ENCODE measurements around the gene THBD. TPM values are rescaled to one million over a fixed set of nuclear protein-coding genes. Genes with fewer than 3 reads are reported as not detected.

The THBD gene
- total RNA-seq, 1 experiment from 2014 or later: not detected

DNA sequence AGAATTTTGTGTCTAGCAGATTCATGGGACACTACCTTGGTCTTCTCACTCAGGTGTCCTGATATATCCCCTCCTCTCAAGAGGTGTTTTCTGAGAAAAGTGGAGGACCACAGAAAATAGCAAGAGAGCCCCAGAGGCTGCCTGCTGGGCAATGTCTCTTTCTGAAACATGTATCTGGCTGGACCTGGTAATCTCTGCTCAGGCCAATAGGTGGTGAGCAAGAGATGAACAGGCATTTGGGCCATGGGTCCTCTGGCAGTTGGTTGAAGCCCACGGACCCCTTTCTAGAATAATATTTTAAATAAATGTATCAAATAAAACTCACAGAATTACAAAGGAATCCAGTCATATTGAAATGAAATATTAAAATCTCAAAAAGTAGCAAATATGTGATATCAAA is 8.8 kb upstream of the THBD start:
- intact Hi-C loops (cut with micrococcal nuclease; ENCODE audit: unreplicated experiment): no loop called here
- TF ChIP-seq, protein P1, sequence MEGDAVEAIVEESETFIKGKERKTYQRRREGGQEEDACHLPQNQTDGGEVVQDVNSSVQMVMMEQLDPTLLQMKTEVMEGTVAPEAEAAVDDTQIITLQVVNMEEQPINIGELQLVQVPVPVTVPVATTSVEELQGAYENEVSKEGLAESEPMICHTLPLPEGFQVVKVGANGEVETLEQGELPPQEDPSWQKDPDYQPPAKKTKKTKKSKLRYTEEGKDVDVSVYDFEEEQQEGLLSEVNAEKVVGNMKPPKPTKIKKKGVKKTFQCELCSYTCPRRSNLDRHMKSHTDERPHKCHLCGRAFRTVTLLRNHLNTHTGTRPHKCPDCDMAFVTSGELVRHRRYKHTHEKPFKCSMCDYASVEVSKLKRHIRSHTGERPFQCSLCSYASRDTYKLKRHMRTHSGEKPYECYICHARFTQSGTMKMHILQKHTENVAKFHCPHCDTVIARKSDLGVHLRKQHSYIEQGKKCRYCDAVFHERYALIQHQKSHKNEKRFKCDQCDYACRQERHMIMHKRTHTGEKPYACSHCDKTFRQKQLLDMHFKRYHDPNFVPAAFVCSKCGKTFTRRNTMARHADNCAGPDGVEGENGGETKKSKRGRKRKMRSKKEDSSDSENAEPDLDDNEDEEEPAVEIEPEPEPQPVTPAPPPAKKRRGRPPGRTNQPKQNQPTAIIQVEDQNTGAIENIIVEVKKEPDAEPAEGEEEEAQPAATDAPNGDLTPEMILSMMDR (IDR thresholded peaks at IDR 0.05; ENCODE audit: unreplicated experiment): no peak
- H3K27ac Mint-ChIP-seq (ENCODE audit: unreplicated experiment): no peak overlapping the region
- no TSS peak for BruUV-seq (replicated peaks)
- no peaks in the 10 kb centered on the region for H3K9me3 Mint-ChIP-seq (ENCODE audit: low read depth, unreplicated experiment)
- DNase-seq: no peak
- no peaks in the 10 kb centered on the region for H3K4me1 Mint-ChIP-seq (ENCODE audit: low read depth, unreplicated experiment)
- H3K4me3 Mint-ChIP-seq (ENCODE audit: low read depth, unreplicated experiment): no peak overlapping the region
- no peaks in the 10 kb centered on the region for H3K36me3 Mint-ChIP-seq (ENCODE audit: insufficient read depth, unreplicated experiment)
- H3K27me3 Mint-ChIP-seq (ENCODE audit: unreplicated experiment): peaks cover 6% of the 10 kb centered on the region
- CTCF ChIA-PET: no interaction called here

DNA sequence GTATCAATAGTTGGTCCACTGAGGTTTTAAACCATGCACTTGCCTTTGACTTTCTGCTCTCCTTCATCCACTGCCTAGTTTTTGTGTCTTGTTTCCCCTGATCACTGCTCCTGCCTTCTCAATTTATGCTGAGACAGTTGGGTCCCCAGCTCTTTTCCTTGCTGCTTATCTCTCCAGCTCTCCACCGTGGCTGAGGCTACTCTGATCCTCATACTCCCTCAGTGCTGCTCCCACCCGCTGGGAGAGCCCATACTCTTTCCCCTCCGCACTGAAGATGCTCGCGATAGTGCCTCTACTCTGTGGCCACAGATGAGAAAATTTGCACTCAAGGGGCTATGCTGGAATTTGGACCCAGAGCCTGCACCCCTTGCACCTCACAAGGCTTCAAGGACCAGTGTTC is 3.4 kb upstream of the THBD start:
- CTCF ChIA-PET: no interaction called here
- no peak overlapping the region for H3K4me3 Mint-ChIP-seq (ENCODE audit: low read depth, unreplicated experiment)
- H3K27ac Mint-ChIP-seq (ENCODE audit: unreplicated experiment): no peak overlapping the region
- no TSS peak for BruUV-seq (replicated peaks)
- H3K36me3 Mint-ChIP-seq (ENCODE audit: insufficient read depth, unreplicated experiment): no peaks in the 10 kb centered on the region
- TF ChIP-seq, protein P1 (IDR thresholded peaks at IDR 0.05; ENCODE audit: unreplicated experiment): no peak
- no peak for DNase-seq
- H3K27me3 Mint-ChIP-seq (ENCODE audit: unreplicated experiment): peaks cover 38% of the 10 kb centered on the region
- intact Hi-C loops (cut with micrococcal nuclease; ENCODE audit: unreplicated experiment): no loop called here
- no peaks in the 10 kb centered on the region for H3K4me1 Mint-ChIP-seq (ENCODE audit: low read depth, unreplicated experiment)
- no peaks in the 10 kb centered on the region for H3K9me3 Mint-ChIP-seq (ENCODE audit: low read depth, unreplicated experiment)

DNA sequence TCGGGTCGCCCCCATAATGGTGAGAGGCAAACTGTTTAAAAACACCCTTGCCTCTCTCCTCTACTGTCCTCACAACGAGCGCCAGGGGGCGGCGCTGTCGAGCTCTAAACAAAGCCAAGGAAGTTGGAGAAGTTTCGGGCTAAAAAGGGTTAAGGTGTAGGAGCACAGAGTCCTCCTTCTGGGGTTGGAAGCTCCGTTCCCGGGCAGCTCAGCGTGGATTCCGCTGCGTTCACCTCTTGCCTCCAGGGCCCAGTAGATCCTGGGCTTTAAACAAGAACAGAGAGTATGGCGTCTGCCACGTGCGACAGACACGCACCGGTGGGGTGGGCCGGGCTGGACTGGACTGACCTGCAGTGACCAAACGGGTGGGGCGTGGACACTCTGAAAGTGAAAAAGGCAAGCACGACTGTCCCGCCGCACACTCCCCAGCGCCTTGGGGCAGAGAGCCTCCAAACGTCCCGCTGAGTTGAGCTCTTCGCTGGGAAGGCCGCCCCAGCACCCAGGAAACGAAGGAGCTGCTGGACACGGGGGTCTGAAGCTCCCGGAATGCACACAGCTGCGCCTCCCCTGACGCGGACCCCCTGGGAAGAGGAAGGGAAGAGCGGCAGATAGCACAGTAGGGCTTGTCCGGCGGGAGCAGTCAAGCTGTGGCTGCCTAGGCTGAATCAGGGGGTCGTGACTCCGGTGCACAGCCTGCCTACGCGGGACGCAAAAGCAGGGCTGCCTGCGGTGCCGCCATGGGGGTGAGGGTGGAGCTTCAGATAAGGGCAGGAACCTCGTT is 1.6 kb upstream of the THBD start:
- H3K4me3 Mint-ChIP-seq (ENCODE audit: low read depth, unreplicated experiment): no peak overlapping the region
- H3K27ac Mint-ChIP-seq (ENCODE audit: unreplicated experiment): no peak overlapping the region
- TF ChIP-seq, protein P1 (IDR thresholded peaks at IDR 0.05; ENCODE audit: unreplicated experiment): no peak
- H3K27me3 Mint-ChIP-seq (ENCODE audit: unreplicated experiment): peaks cover 50% of the 10 kb centered on the region
- CTCF ChIA-PET: interaction anchor here (1.1 kb wide), 1 partner anchor 150 kb away, joined by 4 read pairs; no protein-coding TSS in a partner anchor
- BruUV-seq (replicated peaks): no TSS peak
- no peaks in the 10 kb centered on the region for H3K36me3 Mint-ChIP-seq (ENCODE audit: insufficient read depth, unreplicated experiment)
- DNase-seq: no peak
- no peaks in the 10 kb centered on the region for H3K4me1 Mint-ChIP-seq (ENCODE audit: low read depth, unreplicated experiment)
- intact Hi-C loops (cut with micrococcal nuclease; ENCODE audit: unreplicated experiment): no loop called here
- H3K9me3 Mint-ChIP-seq (ENCODE audit: low read depth, unreplicated experiment): no peaks in the 10 kb centered on the region

DNA sequence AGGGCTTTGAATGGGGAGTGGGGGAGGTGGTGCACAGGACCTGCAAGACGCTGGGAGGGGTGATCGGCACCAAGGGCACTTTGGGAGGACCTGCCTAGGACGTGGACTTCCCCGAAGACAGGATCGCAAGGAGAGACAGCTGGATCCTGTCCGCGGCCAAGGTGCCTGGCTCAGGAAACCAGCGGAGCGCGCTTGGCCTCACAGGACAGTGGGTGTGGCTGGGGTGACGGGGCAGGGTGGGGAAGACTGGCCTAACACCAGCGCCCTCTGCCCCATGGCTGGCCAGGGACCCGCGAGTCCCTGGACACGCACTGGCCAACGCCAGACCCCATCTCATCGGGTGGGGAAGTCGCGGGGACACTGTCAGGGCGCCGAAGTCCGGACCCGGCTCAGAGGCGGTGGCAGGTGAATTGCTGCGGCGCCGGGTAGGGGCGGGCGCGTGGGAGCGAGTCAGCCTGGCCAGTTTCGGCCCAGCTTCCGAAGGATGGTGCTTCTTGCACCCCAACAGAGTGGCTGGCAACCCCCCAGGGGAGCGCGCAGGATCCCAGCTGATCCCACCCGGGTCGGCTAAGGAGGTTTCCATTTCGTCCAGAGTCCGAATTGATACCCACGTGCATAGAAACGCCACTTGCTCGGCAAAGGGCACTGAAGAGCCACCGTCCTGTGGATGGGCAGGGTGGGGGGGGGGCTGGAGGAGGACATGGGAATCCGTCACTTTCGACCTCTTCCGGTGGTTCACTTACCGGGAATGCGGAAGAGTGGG is 785 bp upstream of the THBD start:
- Mint-ChIP-seq H3K36me3 (ENCODE audit: insufficient read depth, unreplicated experiment) (no peaks in the 10 kb centered on the region), H3K27me3 (ENCODE audit: unreplicated experiment) (peaks cover 50% of the 10 kb centered on the region), H3K9me3 (ENCODE audit: low read depth, unreplicated experiment) (no peaks in the 10 kb centered on the region), H3K4me3 (ENCODE audit: low read depth, unreplicated experiment) (peak overlapping the region; percentile 38), H3K27ac (ENCODE audit: unreplicated experiment) (no peak overlapping the region), H3K4me1 (ENCODE audit: low read depth, unreplicated experiment) (no peaks in the 10 kb centered on the region)
- TF ChIP-seq, protein P1 (IDR thresholded peaks at IDR 0.05; ENCODE audit: unreplicated experiment): no peak
- DNase-seq: peak; percentile 1
- intact Hi-C loops (cut with micrococcal nuclease; ENCODE audit: unreplicated experiment): no loop called here
- CTCF ChIA-PET: interaction anchor here (0.8 to 1.1 kb wide), 3 partner anchors 39 to 322 kb away, joined by 3 to 4 read pairs (median 3); no protein-coding TSS in a partner anchor
- no TSS peak for BruUV-seq (replicated peaks)

All from Calu3 (cell line).